ENCODE results near the gene KCNK17. TPM values are rescaled to one million over a fixed set of nuclear protein-coding genes. Genes with fewer than 3 reads are reported as not detected.

KCNK17 gene
- total RNA-seq, 1 experiment from 2014 or later: not detected

- RAD21 ChIA-PET (ENCODE audit: low non-redundant PET in 1 of 2, low total read pairs in 2 of 2, uncharacterized antibody in 2 of 2, unreplicated experiment in 2 of 2): no interaction called here
- H3K4me1 ChIP-seq (ENCODE audit: control insufficient read depth in 1 of 2, insufficient read depth in 2 of 2, low read length in 2 of 2): peaks cover 4 to 21% of the 10 kb centered on the region in 2 experiments
- H3K4me3 ChIP-seq (replicated peaks in 1 of 2; ENCODE audit: low read depth in 1 of 2, low read length in 2 of 2): no peak overlapping the region
- H2AFZ ChIP-seq (ENCODE audit: low read depth, low read length, poor library complexity, severe bottlenecking): no peak overlapping the region
- BruUV-seq (replicated peaks): no TSS peak
- CTCF ChIA-PET: no interaction called here
- no peak overlapping the region for H3K9ac ChIP-seq (ENCODE audit: low read length)
- ATAC-seq: no peak
- H3K27ac ChIP-seq (ENCODE audit: low read depth, low read length): no peak overlapping the region
- H3K4me2 ChIP-seq (ENCODE audit: low read length): no peak overlapping the region
- no peaks in the 10 kb centered on the region for H4K20me1 ChIP-seq (ENCODE audit: insufficient read depth)
- no peaks in the 10 kb centered on the region for H3K9me2 ChIP-seq (ENCODE audit: insufficient read depth)
- no peaks in the 10 kb centered on the region for H3K27me3 ChIP-seq (ENCODE audit: insufficient read depth, low read length)
- DNase-seq (ENCODE audit: low read depth, low spot score): no peak
- intact Hi-C loops (cut with micrococcal nuclease): no loop called here
- no peaks in the 10 kb centered on the region for H3K36me3 ChIP-seq (ENCODE audit: control insufficient read depth in 1 of 2, insufficient read depth in 2 of 2, low read length in 2 of 2)
- POLR2A ChIA-PET: no interaction called here
- H3K9me3 ChIP-seq (ENCODE audit: control insufficient read depth in 1 of 2, insufficient read depth in 1 of 2, low read depth in 1 of 2, low read length in 2 of 2): no peaks in the 10 kb centered on the region
- TF ChIP-seq CEBPB (IDR thresholded peaks at IDR 0.05; ENCODE audit: low read depth): no peak
- no peak for TF ChIP-seq POLR2A (IDR thresholded peaks at IDR 0.05; ENCODE audit: borderline replicate concordance, extremely low read depth, insufficient read depth, insufficient read length)
- TF ChIP-seq YY1 (IDR thresholded peaks at IDR 0.05; ENCODE audit: extremely low read depth, insufficient replicate concordance, low read depth, low read length): no peak
- TF ChIP-seq SP1 (IDR thresholded peaks at IDR 0.05; ENCODE audit: low read depth): no peak
- TF ChIP-seq RAD21 (IDR thresholded peaks at IDR 0.05; ENCODE audit: low read depth): no peak
- TF ChIP-seq CBX3 (IDR thresholded peaks at IDR 0.05; ENCODE audit: low read depth): no peak
- TF ChIP-seq SIN3A (IDR thresholded peaks at IDR 0.05; ENCODE audit: low read depth): no peak
- TF ChIP-seq SRF (IDR thresholded peaks at IDR 0.05; ENCODE audit: low read depth): no peak
- H3K79me2 ChIP-seq (ENCODE audit: insufficient read depth, low read length): no peaks in the 10 kb centered on the region
These were observed 39.3 kb downstream of the KCNK17 start for GRCh38 chr6:39274903-39275302.

- RAD21 ChIA-PET (ENCODE audit: low non-redundant PET in 1 of 2, low total read pairs in 2 of 2, uncharacterized antibody in 2 of 2, unreplicated experiment in 2 of 2): no interaction called here
- Histone ChIP-seq H3K27ac (ENCODE audit: low read depth, low read length) (no peak overlapping the region), H2AFZ (ENCODE audit: low read depth, low read length, poor library complexity, severe bottlenecking) (no peak overlapping the region), H3K27me3 (ENCODE audit: insufficient read depth, low read length) (no peaks in the 10 kb centered on the region), H4K20me1 (ENCODE audit: insufficient read depth) (no peaks in the 10 kb centered on the region), H3K4me2 (ENCODE audit: low read length) (no peak overlapping the region), H3K79me2 (ENCODE audit: insufficient read depth, low read length) (no peaks in the 10 kb centered on the region), H3K4me3 (replicated peaks in 1 of 2; ENCODE audit: low read depth in 1 of 2, low read length in 2 of 2) (no peak overlapping the region), H3K4me1 (ENCODE audit: control insufficient read depth in 1 of 2, insufficient read depth in 2 of 2, low read length in 2 of 2) (peaks cover 0 to 17% of the 10 kb centered on the region in 2 experiments; a peak in 2 of 4 replicates), H3K36me3 (ENCODE audit: control insufficient read depth in 1 of 2, insufficient read depth in 2 of 2, low read length in 2 of 2) (no peaks in the 10 kb centered on the region), H3K9me2 (ENCODE audit: insufficient read depth) (no peaks in the 10 kb centered on the region), H3K9ac (ENCODE audit: low read length) (no peak overlapping the region), H3K9me3 (ENCODE audit: control insufficient read depth in 1 of 2, insufficient read depth in 1 of 2, low read depth in 1 of 2, low read length in 2 of 2) (no peaks in the 10 kb centered on the region)
- intact Hi-C loops (cut with micrococcal nuclease): no loop called here
- POLR2A ChIA-PET: no interaction called here
- no TSS peak for BruUV-seq (replicated peaks)
- TF ChIP-seq EZH2phosphoT487 (IDR thresholded peaks at IDR 0.05; ENCODE audit: borderline replicate concordance) (no peak), ZBTB33 (IDR thresholded peaks at IDR 0.05; ENCODE audit: extremely low read depth, insufficient replicate concordance, low read length) (no peak), REST (IDR thresholded peaks at IDR 0.05; ENCODE audit: low read depth) (no peak), ZFX (IDR thresholded peaks at IDR 0.05) (no peak), CBX3 (IDR thresholded peaks at IDR 0.05; ENCODE audit: low read depth) (no peak), POLR2AphosphoS5 (IDR thresholded peaks at IDR 0.05; ENCODE audit: low read depth, low read length) (no peak), YY1 (IDR thresholded peaks at IDR 0.05; ENCODE audit: extremely low read depth, insufficient replicate concordance, low read depth, low read length) (no peak), CTCF (IDR thresholded peaks at IDR 0.05 in 2 of 3, conservative IDR thresholded peaks at IDR 0.05 in 1 of 3; ENCODE audit: borderline replicate concordance in 1 of 3, insufficient read depth in 1 of 3, low read depth in 2 of 3, low read length in 2 of 3) (no peak), EGR1 (IDR thresholded peaks at IDR 0.05; ENCODE audit: low read depth) (no peak)
- CTCF ChIA-PET: no interaction called here
- ATAC-seq (no peak), DNase-seq (ENCODE audit: low read depth, low spot score) (no peak)
These were observed 39.7 kb downstream of the KCNK17 start for GRCh38 chr6:39274471-39274870.
